NCI-H1694 (cell line): ENCODE results near the gene FXN.
"Not testable (repeated sequence)": the region's sequence is repeated elsewhere in the genome, so short reads cannot be mapped to it uniquely, and the experiment has no call there.

Experiments used
- DNase-seq: peaks from one replicate; lab custom pipeline; 2025; lab: John Stamatoyannopoulos, UW

The FXN gene

GRCh38 chr9:69104830-69105527, 69.4 kb downstream of the FXN start:
- DNase-seq: no peak

DNA sequence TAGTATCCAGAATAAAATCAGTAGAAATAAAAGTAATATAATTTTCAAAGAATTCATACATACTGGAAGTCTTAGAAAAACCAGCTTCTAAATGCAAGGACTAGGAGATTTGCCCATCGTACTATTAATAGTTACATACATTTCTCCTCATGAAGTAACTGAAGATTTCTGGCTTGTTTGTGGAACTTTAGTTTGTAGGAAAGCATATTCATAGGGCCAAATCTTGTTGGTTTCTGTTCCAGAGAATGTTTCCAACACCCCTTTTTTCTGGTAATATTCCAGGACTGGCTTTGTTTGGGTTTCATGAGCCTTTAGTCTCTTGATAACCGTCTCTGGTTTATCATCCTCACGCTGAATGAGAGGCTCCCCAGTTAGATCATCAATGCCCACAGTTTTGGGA, 72.2 kb downstream of the FXN start:
- no peak for DNase-seq

GRCh38 chr9:69108706-69109105, 73.2 kb downstream of the FXN start:
- not testable (repeated sequence) for DNase-seq

- no peak for DNase-seq
These were observed 73.6 kb downstream of the FXN start for GRCh38 chr9:69109152-69109551.

GRCh38 chr9:69112646-69113045, 77.1 kb downstream of the FXN start:
- DNase-seq: not testable (repeated sequence)

DNA sequence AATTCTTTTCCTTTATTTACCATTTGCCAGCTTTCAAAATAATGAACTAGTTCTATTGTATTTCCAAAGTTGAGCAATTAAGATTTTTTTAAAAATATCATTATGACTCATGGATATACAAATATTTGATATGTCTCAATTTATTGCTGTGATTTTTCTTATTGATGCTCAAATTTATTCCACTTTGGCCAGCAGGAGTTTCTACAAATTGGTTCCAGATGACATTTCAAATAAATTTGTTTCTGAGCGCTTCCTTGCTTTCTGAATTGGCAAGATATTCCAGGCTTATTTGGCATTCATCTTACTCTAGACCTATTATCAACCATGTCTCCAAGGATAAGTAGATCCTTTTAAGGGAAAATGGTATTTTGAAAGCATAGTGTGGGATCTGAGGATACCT, 80.1 kb downstream of the FXN start:
- no peak for DNase-seq

DNA sequence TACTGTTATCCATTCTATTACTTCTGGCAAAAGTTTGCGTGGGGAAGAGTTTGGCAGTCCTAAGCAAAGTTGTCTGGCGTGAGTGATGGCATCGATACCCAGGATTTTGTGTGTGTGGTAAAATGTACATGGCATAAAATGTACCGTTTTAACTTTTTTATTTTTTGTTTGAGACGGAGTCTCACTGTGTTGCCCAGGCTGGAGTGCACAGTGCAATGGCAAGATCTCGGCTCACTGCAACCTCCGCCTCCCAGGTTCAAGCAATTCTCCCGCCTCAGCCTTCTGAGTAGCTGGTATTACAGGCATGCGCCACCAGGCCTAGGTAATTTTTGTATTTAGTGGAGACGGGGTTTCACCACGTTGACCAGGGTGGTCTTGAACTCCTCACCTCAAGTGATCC, 83.1 kb downstream of the FXN start:
- DNase-seq: no peak

GRCh38 chr9:69120380-69121154, 85.0 kb downstream of the FXN start:
- DNase-seq: no peak

DNA sequence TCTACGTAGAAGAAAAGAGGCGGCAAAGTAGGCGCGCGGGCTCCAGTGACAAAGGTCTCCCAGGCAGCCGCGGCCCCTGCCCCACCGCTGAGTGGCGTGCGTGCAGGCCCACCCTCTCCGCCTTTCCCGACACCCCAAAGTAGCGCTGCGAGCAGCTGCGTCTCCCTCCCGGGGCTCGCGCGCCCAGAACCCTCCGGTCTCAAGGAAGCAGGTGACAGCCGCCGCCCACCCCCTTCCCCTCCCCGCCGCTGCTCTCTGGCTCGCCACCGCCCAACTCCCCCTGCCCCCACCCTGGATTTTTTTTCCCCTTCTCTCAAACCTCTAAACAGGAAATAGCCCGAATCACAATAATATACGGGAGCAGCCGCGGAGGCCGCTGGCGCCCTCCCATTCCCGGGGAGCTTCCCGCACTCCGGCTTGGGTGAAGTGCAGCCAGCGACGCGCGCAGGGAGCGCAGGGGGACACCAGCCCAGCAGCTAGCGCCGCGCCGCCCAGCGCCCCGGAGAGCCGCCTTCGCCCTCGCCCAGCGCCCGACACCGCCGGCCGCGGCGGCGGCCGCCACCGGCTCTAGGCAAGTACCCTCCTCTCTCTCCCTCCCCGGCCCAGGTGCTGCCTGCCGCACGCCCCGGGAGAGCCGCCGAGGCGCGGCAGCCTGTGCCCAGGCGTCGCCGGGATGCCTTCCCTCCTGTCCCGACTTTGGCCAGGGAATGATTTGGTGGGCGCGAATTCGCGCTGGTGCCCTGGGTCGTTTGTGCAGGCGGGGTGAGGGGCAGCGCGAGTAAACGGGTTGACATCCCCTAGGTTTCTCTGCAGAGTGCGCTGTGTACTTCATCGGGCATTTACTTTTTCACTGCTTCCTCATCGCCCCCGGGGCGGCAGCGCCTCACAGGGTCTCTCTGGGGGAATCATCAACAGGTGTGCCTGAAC, 85.9 kb downstream of the FXN start:
- DNase-seq: no peak

- DNase-seq: no peak
These were observed 86.6 kb downstream of the FXN start for GRCh38 chr9:69122082-69122548.

- DNase-seq: no peak
These were observed 87.1 kb downstream of the FXN start for GRCh38 chr9:69122549-69123141.

GRCh38 chr9:69130456-69131441, 95.2 kb downstream of the FXN start:
- no peak for DNase-seq

DNA sequence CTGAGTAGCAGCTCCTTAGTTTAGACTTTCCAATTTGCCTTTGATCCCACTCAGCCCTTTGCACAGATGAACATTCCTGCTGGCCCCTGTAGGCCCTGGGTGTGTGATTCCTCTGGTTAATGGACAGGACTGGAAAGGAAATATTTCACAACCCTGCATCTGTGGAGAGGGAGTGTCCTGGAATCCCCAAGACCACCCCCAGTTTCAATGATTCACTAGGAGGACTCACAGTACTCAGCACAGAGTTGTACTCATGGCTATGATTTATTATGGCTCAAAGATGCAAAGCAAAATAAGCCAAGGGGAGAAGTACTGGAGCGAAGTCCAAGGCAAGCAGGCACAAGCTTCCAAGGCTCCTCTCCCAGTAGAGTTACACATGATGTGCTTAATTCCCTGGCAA, 96.1 kb downstream of the FXN start:
- DNase-seq: no peak

DNA sequence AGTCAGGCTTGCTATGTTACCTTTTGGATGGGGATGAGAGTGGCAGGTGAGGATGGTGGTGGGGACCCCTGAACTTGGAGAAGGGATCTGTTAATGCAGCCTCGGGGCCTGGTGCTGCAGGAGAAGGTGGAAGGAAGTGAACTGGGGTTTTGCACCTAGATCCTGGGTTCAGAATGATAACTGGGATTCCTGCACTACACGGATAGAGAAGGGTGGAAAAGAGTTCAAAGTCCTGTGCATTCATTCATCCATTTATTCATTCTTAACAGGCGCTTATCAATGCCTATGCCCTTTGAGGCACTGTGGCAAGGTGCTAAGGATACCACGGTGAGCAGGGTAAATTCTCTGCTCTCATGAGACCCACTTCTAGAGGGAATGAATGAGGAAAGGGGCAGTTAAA, 96.8 kb downstream of the FXN start:
- DNase-seq: no peak

- no peak for DNase-seq
These were observed 98.9 kb downstream of the FXN start for GRCh38 chr9:69134412-69134811.

DNA sequence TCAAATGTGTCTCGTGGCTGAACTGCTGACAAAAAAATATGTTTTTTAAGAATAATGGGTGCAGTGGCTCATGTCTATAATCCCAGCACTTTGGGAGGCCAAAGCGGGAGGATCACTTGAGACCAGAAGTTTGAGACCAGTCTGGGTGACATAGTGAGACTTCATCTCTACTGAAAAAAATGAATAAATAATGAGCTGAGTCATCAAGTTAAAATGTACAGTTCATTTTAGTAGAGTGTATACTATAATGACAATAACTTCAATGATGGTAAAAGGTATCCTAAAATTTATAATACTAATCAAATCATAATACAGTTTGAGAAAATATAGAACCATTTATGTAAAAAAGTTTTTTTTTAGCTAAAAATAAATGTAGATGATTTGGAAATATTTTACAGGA, 100.6 kb downstream of the FXN start:
- no peak for DNase-seq

DNA sequence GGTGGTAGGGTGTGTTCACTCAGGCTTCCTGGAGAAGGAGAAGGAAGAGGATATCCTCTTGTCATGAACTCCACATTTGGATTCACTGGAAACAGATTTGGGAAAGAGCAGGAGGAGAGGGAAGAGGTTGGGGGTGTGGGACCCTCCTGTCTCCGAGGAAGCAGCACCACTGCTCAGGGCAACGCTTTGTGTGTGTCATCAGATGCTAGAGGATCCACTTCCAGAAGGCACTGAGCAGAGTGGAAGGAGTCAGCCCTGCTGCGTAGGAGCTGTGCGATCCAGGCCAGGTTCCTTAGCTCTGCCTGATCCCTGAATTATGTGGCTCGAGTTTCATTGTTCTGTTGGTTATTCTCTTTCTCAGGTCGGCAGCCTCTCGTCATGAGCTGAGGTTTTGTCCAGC, 101.2 kb downstream of the FXN start:
- no peak for DNase-seq

GRCh38 chr9:69137311-69137710, 101.8 kb downstream of the FXN start:
- DNase-seq: no peak

GRCh38 chr9:69139596-69139995, 104.0 kb downstream of the FXN start:
- DNase-seq: no peak

DNA sequence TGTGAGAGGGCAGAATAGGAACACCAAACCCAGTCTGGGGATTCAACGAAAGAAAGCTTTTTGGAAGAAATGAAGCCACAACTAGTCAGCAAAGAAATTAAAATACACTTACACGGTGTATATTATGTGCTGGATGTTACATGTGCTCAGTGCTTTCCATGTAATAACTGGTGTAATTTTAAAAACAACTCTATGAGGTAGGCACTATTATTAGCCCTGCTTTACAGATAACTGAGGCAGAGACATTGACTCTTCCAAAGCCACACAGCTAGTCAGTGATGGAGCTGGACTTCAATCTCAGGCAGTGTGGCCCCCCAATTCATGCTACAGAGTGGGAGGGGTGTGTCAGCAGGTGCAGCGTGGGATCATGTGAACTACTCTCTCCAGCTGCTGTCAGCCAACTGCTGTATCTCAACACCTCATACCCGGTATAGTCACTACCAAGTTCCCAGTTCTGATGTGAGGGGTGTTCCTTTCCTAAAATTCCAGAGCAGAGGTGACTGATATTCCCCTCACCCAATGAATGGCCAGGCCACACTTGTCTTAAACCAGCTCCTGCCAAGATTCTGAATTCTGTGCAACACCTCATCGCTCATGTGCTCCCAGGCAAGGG, 104.7 kb downstream of the FXN start:
- DNase-seq: no peak
